WERI-Rb-1 (cell line): ENCODE data around the gene OR2W1.

Source experiments
- DNase-seq: peaks from one replicate; pipeline ENCODE4 v3.0.0-alpha.2; 2020
- H3K27ac ChIP-seq: fragments of 250-450 bp; sonication (Bioruptor Pico); 2 replicates; pipeline ENCODE4 v1.5.1; 2020; ENCODE audit warnings: mild to moderate bottlenecking, moderate library complexity
- H3K27me3 ChIP-seq: fragments of 250-450 bp; sonication (Bioruptor Pico); 2 replicates; pipeline ENCODE4 v1.5.1; 2021; ENCODE audit warnings: mild to moderate bottlenecking, low read depth, moderate library complexity; ENCODE audit not compliant: insufficient read depth, severe bottlenecking
- H3K36me3 ChIP-seq: fragments of 250-450 bp; sonication (Bioruptor Pico); 2 replicates; pipeline ENCODE4 v1.5.1; 2020; ENCODE audit warnings: mild to moderate bottlenecking, moderate library complexity
- H3K4me3 ChIP-seq: 2 replicates; pipeline ENCODE4 v1.5.1; 2011; ENCODE audit warnings: low read depth, mild to moderate bottlenecking, control low read depth, low read length
- H3K9me3 ChIP-seq: fragments of 250-450 bp; sonication (Bioruptor Pico); 2 replicates; pipeline ENCODE4 v1.5.1; 2021; ENCODE audit warnings: mild to moderate bottlenecking, moderate library complexity; ENCODE audit not compliant: severe bottlenecking
- CTCF ChIP-seq: IDR thresholded peaks from 2 replicates; pipeline ENCODE4 v1.5.1; 2011; ENCODE audit warnings: low read depth, mild to moderate bottlenecking, control low read depth, inconsistent platforms, low read length

Gene OR2W1

GRCh38 chr6:29011276-29011734 lies 33.7 kb downstream of the OR2W1 start:
- Histone ChIP-seq H3K9me3 (peaks cover 8% of the 10 kb centered on the region), H3K27ac (no peak overlapping the region), H3K27me3 (no peaks in the 10 kb centered on the region), H3K4me3 (peak overlapping the region; percentile 70), H3K36me3 (no peaks in the 10 kb centered on the region)
- peak; percentile 64 for DNase-seq
- TF ChIP-seq CTCF: no peak

DNA sequence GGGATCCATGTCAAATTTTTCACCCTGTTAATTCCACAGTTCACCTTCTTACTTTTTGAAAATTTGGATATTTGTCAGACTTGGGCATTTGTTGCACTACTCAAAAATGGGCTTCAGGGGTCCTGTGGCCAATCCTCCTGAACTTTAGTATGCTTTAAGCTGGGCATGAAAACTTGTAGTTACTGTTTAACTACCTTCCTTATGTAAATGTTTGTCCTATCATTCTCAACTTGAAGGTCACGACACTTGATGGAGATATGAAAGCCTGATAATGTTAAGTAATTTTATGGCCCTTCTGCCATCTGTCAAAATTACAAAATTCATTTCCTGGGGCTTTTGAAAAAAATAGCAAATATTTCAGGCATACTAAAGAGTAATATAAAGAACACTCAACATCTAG lies 35.6 kb downstream of the OR2W1 start:
- H3K27me3 ChIP-seq: no peaks in the 10 kb centered on the region
- TF ChIP-seq CTCF: no peak

GRCh38 chr6:29008089-29008488 lies 36.9 kb downstream of the OR2W1 start:
- no peak for DNase-seq
- H3K9me3 ChIP-seq: no peaks in the 10 kb centered on the region
- TF ChIP-seq CTCF: no peak
- no peaks in the 10 kb centered on the region for H3K36me3 ChIP-seq
- no peak overlapping the region for H3K4me3 ChIP-seq
- H3K27ac ChIP-seq: no peak overlapping the region
- H3K27me3 ChIP-seq: no peaks in the 10 kb centered on the region

More for the DNA sequence above, 35.6 kb downstream of the OR2W1 start:
- H3K27ac ChIP-seq: no peak overlapping the region
- no peaks in the 10 kb centered on the region for H3K9me3 ChIP-seq
- H3K4me3 ChIP-seq: no peak overlapping the region
- DNase-seq: no peak
- H3K36me3 ChIP-seq: no peaks in the 10 kb centered on the region

- H3K27me3 ChIP-seq: no peaks in the 10 kb centered on the region
These were observed 39.6 kb downstream of the OR2W1 start, which contains the start of gene ZNF311 for GRCh38 chr6:29005183-29005885. Gene ZNF311 (minus strand): TSS chr6:29005315. CDS start chr6:29003954, 1,361 bp downstream.

DNA sequence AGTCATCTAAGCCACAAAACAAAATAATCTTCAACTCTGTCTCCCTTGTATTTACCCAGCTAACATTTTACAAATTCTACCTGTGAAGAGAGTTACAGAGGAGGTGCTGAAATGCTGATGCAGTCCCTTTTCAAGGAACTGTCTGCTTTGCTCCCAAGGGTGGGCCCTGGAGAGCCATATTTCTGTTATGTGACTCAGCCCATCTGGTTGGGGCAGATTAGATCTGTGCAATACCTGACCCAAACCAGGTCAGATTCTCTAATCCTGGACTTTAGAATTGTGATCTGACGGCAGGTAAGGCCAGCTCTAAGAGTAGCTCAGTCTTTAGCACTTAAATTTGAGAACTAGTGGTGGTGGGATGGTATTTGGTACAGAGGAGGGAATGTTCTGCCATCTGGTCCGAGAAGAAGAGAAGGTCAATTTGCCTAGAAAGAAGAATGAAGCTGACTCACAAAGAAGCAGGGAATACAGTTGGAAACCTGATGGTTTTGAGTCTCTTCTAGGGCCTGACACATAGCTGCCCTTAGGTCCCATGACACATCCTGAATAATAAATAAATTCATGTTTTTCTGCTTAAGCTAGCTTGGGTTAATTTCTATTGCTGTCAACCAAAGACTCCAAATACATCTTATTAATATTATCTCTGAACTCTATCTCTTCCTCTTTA lies 48.0 kb downstream of the OR2W1 start:
- H3K27ac ChIP-seq: peak overlapping the region; percentile 0; the same call in 1 of the 2 replicates
- no peaks in the 10 kb centered on the region for H3K9me3 ChIP-seq
- peak; percentile 64 for DNase-seq
- no peak overlapping the region for H3K4me3 ChIP-seq
- H3K27me3 ChIP-seq: no peaks in the 10 kb centered on the region
- no peaks in the 10 kb centered on the region for H3K36me3 ChIP-seq
- TF ChIP-seq CTCF: no peak

More at GRCh38 chr6:29005183-29005885, 39.6 kb downstream of the OR2W1 start, which contains the start of gene ZNF311:
- no peaks in the 10 kb centered on the region for H3K9me3 ChIP-seq
- TF ChIP-seq CTCF: no peak
- no peaks in the 10 kb centered on the region for H3K36me3 ChIP-seq
- DNase-seq: no peak
- H3K27ac ChIP-seq: no peak within 1 kb of the TSS
- no peak within 1 kb of the TSS for H3K4me3 ChIP-seq
